ENCODE data around the gene TCF7L1. TPM values are rescaled to one million over a fixed set of nuclear protein-coding genes. Genes with fewer than 3 reads are reported as not detected.

The TCF7L1 gene
- total RNA-seq, 1 donor from 2014 or later, result 62.7 TPM

DNA sequence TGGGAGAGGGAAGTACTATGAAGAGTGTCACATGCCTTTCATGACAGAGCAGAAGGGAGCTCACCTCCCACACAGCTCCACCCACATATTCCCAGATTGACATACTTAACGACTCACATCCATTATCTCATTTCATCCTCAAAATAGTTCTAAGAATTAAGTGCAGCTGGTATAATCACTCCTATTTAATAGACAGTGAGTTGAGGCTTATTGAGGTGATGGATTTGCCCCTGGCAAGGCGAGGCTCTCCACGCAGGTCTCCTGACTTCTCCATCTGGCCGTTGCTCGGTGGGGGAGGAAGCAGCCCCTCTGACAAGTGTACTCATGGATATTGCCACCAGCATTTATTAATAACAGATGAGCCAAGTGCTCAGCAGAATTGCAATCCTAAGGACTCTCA is 113.2 kb downstream of the TCF7L1 start:
- DNase-seq (ENCODE audit: low spot score, unreplicated experiment), result no peak
- TF ChIP-seq, protein P1, sequence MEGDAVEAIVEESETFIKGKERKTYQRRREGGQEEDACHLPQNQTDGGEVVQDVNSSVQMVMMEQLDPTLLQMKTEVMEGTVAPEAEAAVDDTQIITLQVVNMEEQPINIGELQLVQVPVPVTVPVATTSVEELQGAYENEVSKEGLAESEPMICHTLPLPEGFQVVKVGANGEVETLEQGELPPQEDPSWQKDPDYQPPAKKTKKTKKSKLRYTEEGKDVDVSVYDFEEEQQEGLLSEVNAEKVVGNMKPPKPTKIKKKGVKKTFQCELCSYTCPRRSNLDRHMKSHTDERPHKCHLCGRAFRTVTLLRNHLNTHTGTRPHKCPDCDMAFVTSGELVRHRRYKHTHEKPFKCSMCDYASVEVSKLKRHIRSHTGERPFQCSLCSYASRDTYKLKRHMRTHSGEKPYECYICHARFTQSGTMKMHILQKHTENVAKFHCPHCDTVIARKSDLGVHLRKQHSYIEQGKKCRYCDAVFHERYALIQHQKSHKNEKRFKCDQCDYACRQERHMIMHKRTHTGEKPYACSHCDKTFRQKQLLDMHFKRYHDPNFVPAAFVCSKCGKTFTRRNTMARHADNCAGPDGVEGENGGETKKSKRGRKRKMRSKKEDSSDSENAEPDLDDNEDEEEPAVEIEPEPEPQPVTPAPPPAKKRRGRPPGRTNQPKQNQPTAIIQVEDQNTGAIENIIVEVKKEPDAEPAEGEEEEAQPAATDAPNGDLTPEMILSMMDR (IDR thresholded peaks at IDR 0.05; ENCODE audit: unreplicated experiment), result no peak
- Mint-ChIP-seq H3K27ac (no peak overlapping the region), H3K27me3 (no peaks in the 10 kb centered on the region), H3K36me3 (ENCODE audit: insufficient read depth) (no peaks in the 10 kb centered on the region), H3K9me3 (ENCODE audit: low read depth) (no peaks in the 10 kb centered on the region), H3K4me3 (ENCODE audit: low read depth) (no peak overlapping the region), H3K4me1 (ENCODE audit: low read depth) (peaks cover 63% of the 10 kb centered on the region)

DNA sequence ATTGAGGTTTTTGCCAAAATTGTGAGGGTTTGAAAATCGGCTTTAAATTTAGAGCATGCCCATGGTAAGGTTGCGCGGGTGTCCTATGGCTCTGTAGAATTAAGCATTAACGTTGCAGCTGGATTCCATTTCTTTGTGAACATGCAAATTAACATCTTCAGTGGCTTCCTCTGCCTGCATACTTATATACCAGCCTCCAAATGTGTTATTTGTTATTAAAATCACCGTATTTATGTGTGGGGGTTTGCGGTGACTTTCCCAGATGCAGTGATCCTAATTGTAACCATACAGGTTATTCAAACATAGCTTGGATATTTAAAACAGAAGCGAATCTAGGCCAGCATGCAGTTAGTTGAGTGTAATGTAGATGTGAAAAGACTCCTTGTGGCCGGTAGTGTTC is 114.4 kb downstream of the TCF7L1 start:
- Mint-ChIP-seq H3K9me3 (ENCODE audit: low read depth) (no peaks in the 10 kb centered on the region), H3K4me3 (ENCODE audit: low read depth) (no peak overlapping the region), H3K36me3 (ENCODE audit: insufficient read depth) (no peaks in the 10 kb centered on the region), H3K27me3 (no peaks in the 10 kb centered on the region), H3K4me1 (ENCODE audit: low read depth) (peaks cover 67% of the 10 kb centered on the region), H3K27ac (no peak overlapping the region)
- TF ChIP-seq, protein P1 (IDR thresholded peaks at IDR 0.05; ENCODE audit: unreplicated experiment), result no peak
- DNase-seq (ENCODE audit: low spot score, unreplicated experiment), result no peak

DNA sequence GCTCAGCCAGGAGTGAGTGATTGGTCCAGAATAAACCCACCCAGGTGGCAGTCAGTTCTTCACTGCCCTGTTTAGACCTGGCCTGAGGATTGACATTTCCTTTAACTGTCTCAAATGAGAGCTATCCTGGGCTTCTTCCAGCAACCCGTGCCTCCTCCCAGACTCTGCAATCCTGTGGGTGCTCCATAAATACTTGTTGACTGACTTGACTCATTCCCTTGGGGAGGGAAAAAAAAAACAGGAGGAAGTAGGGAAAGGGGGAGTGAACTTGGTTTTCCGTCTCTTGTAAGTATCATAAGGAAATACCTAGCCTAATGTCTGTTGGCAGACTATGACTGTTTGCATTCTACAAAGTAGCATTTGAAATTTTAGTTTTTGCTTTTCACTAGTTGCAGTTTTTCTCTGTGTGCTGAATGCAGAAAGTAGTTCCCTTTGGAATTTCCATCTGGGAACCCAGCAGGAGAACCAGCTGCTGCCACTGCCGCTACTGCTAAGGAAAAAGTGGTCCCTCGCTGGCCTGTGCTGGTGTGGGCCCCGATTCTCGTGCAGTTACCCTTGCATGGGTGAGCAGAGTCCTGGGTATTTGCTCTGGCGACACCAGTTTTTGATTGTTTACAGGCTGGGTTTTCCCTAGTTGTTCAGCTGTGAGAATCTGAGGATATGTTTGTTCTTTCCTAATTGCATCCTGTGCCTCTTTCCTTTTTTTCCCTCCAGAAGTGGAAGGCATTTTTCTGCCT is 115.7 kb downstream of the TCF7L1 start:
- no peak for DNase-seq (ENCODE audit: low spot score, unreplicated experiment)
- Mint-ChIP-seq H3K9me3 (ENCODE audit: low read depth) (no peaks in the 10 kb centered on the region), H3K27me3 (no peaks in the 10 kb centered on the region), H3K4me3 (ENCODE audit: low read depth) (peak overlapping the region; percentile 20), H3K4me1 (ENCODE audit: low read depth) (peaks cover 70% of the 10 kb centered on the region), H3K27ac (peak overlapping the region; percentile 92), H3K36me3 (ENCODE audit: insufficient read depth) (no peaks in the 10 kb centered on the region)
- TF ChIP-seq, protein P1 (IDR thresholded peaks at IDR 0.05; ENCODE audit: unreplicated experiment), result no peak

DNA sequence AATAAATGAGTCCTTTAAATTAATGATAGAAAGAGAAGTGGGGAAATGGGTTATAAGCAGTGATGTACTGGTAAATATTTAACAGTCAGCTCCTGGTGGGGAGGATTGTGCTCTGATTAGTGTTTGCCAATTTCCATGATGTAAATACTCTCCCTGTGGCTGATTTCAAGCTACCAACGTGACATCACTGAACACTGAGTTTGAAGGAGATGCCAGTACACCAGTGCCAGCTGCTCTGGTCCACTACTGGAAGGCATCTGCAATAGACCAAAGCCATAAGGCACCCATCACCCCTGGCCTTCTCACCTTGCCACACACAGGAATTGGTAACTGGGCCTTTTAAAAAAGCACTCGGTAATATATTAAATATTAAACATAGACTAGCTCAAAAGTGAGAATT is 116.9 kb downstream of the TCF7L1 start:
- H3K4me1 Mint-ChIP-seq (ENCODE audit: low read depth), result peaks cover 78% of the 10 kb centered on the region
- DNase-seq (ENCODE audit: low spot score, unreplicated experiment), result no peak
- H3K27ac Mint-ChIP-seq, result peak overlapping the region; percentile 92
- TF ChIP-seq, protein P1 (IDR thresholded peaks at IDR 0.05; ENCODE audit: unreplicated experiment), result no peak
- no peaks in the 10 kb centered on the region for H3K36me3 Mint-ChIP-seq (ENCODE audit: insufficient read depth)
- no peaks in the 10 kb centered on the region for H3K27me3 Mint-ChIP-seq
- H3K4me3 Mint-ChIP-seq (ENCODE audit: low read depth), result no peak overlapping the region
- no peaks in the 10 kb centered on the region for H3K9me3 Mint-ChIP-seq (ENCODE audit: low read depth)

DNA sequence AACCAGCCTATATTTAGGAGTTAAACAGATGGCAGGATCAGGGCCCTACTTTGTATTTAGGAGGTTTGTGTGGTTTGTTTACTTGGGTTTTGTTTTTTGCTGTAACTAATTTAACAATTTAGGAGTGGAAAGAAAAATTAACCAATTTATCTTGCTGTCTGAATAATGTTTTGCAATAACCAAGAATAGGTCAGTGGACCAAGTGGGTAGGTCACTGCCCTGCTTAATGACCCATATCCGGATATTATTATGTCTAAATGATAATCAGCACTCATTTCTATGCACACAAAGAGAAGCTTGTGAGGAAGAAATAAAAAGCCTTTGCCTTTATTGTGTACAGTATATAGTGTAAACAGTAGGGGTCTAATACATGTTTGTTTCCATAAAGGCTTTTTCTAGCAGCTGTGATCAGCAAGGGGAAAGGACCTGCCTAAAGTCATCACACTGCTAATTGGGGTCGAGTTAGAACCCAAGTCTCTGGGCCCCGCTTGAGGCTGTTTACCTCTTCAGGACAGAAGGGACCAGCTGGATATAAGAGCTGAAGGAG is 118.0 kb downstream of the TCF7L1 start:
- Mint-ChIP-seq H3K27ac (peak overlapping the region; percentile 77), H3K4me1 (ENCODE audit: low read depth) (peaks cover 87% of the 10 kb centered on the region), H3K36me3 (ENCODE audit: insufficient read depth) (no peaks in the 10 kb centered on the region), H3K4me3 (ENCODE audit: low read depth) (no peak overlapping the region), H3K27me3 (no peaks in the 10 kb centered on the region), H3K9me3 (ENCODE audit: low read depth) (no peaks in the 10 kb centered on the region)
- no peak for DNase-seq (ENCODE audit: low spot score, unreplicated experiment)
- TF ChIP-seq, protein P1 (IDR thresholded peaks at IDR 0.05; ENCODE audit: unreplicated experiment), result no peak

All from progenitor cell of endocrine pancreas (in vitro differentiated cells).